ENCODE measurements around the gene ITPK1.

The ITPK1 gene

GRCh38 chr14:92950773-92951172, 165.0 kb downstream of the ITPK1 start:
- H3K9ac ChIP-seq (ENCODE audit: low read length) = no peak overlapping the region
- no peak overlapping the region for H3K14ac ChIP-seq (ENCODE audit: low read length in 2 of 2)
- H3K4me2 ChIP-seq (ENCODE audit: low read length, poor library complexity, severe bottlenecking) = no peak overlapping the region
- no peak overlapping the region for H3K4ac ChIP-seq (ENCODE audit: low read depth in 1 of 2, low read length in 2 of 2)
- H3K36me3 ChIP-seq (ENCODE audit: control insufficient read depth in 1 of 2, insufficient read depth in 2 of 2, low read depth in 1 of 2, low read length in 2 of 2) = peaks cover 11 to 38% of the 10 kb centered on the region in 2 experiments
- H2BK120ac ChIP-seq (ENCODE audit: low read depth, low read length) = no peak overlapping the region
- WGBS = 76% methylated on average over 6 of the region's 6 CpGs
- H3K4me1 ChIP-seq (ENCODE audit: control insufficient read depth, insufficient read depth, low read depth, low read length) = peaks cover 17% of the 10 kb centered on the region
- H3K18ac ChIP-seq (ENCODE audit: low read depth in 1 of 2, low read length in 2 of 2) = no peak overlapping the region
- H4K8ac ChIP-seq (ENCODE audit: low read length) = no peak overlapping the region
- no peaks in the 10 kb centered on the region for H3K9me3 ChIP-seq (ENCODE audit: control insufficient read depth, low read length)
- H2BK15ac ChIP-seq (ENCODE audit: low read depth, poor library complexity, severe bottlenecking) = no peak overlapping the region
- H3K27ac ChIP-seq (ENCODE audit: low read length, poor library complexity, severe bottlenecking) = no peak overlapping the region
- no peak overlapping the region for H2BK12ac ChIP-seq (ENCODE audit: low read length in 2 of 2)
- H2AFZ ChIP-seq (ENCODE audit: low read depth, low read length) = no peak overlapping the region
- H3K79me1 ChIP-seq (replicated peaks; ENCODE audit: low read length, poor library complexity, severe bottlenecking) = no peaks in the 10 kb centered on the region
- H4K91ac ChIP-seq (ENCODE audit: low read length) = no peak overlapping the region
- H3K4me3 ChIP-seq (ENCODE audit: insufficient read depth in 1 of 2, low read depth in 1 of 2, low read length in 2 of 2) = no peak overlapping the region
- no peak overlapping the region for H3K23ac ChIP-seq (ENCODE audit: low read length in 2 of 2)
- no peak overlapping the region for H2BK5ac ChIP-seq (ENCODE audit: low read depth, low read length, poor library complexity, severe bottlenecking)
- H3K27me3 ChIP-seq (ENCODE audit: control insufficient read depth in 1 of 2, insufficient read depth in 1 of 2, low read length in 2 of 2) = no peaks in the 10 kb centered on the region
- no peak for DNase-seq
- H2AK5ac ChIP-seq (ENCODE audit: low read length, severe bottlenecking) = no peak overlapping the region

GRCh38 chr14:92950193-92950540, 165.6 kb downstream of the ITPK1 start:
- Histone ChIP-seq H3K9ac (ENCODE audit: low read length) (no peak overlapping the region), H2AK5ac (ENCODE audit: low read length, severe bottlenecking) (no peak overlapping the region), H2BK15ac (ENCODE audit: low read depth, poor library complexity, severe bottlenecking) (no peak overlapping the region), H4K8ac (ENCODE audit: low read length) (no peak overlapping the region), H3K4me1 (ENCODE audit: control insufficient read depth, insufficient read depth, low read depth, low read length) (peaks cover 17% of the 10 kb centered on the region), H3K18ac (ENCODE audit: low read depth in 1 of 2, low read length in 2 of 2) (no peak overlapping the region), H2BK120ac (ENCODE audit: low read depth, low read length) (no peak overlapping the region), H3K36me3 (ENCODE audit: control insufficient read depth in 1 of 2, insufficient read depth in 2 of 2, low read depth in 1 of 2, low read length in 2 of 2) (peaks cover 15 to 38% of the 10 kb centered on the region in 2 experiments), H2AFZ (ENCODE audit: low read depth, low read length) (no peak overlapping the region), H3K79me1 (replicated peaks; ENCODE audit: low read length, poor library complexity, severe bottlenecking) (no peaks in the 10 kb centered on the region), H3K4ac (ENCODE audit: low read depth in 1 of 2, low read length in 2 of 2) (no peak overlapping the region), H4K91ac (ENCODE audit: low read length) (no peak overlapping the region), H3K27ac (ENCODE audit: low read length, poor library complexity, severe bottlenecking) (no peak overlapping the region), H3K27me3 (ENCODE audit: control insufficient read depth in 1 of 2, insufficient read depth in 1 of 2, low read length in 2 of 2) (no peaks in the 10 kb centered on the region), H3K9me3 (ENCODE audit: control insufficient read depth, low read length) (no peaks in the 10 kb centered on the region), H3K23ac (ENCODE audit: low read length in 2 of 2) (no peak overlapping the region), H3K14ac (ENCODE audit: low read length in 2 of 2) (no peak overlapping the region), H3K4me2 (ENCODE audit: low read length, poor library complexity, severe bottlenecking) (no peak overlapping the region), H2BK5ac (ENCODE audit: low read depth, low read length, poor library complexity, severe bottlenecking) (no peak overlapping the region), H3K4me3 (ENCODE audit: insufficient read depth in 1 of 2, low read depth in 1 of 2, low read length in 2 of 2) (no peak overlapping the region), H2BK12ac (ENCODE audit: low read length in 2 of 2) (no peak overlapping the region)
- no peak for DNase-seq
- 90% methylated on average over 7 of the region's 7 CpGs for WGBS

- Histone ChIP-seq H3K9ac (ENCODE audit: low read length) (no peak overlapping the region), H2BK12ac (ENCODE audit: low read length in 2 of 2) (no peak overlapping the region), H3K4ac (ENCODE audit: low read depth in 1 of 2, low read length in 2 of 2) (no peak overlapping the region), H3K4me2 (ENCODE audit: low read length, poor library complexity, severe bottlenecking) (no peak overlapping the region), H2BK120ac (ENCODE audit: low read depth, low read length) (no peak overlapping the region), H3K79me1 (replicated peaks; ENCODE audit: low read length, poor library complexity, severe bottlenecking) (no peaks in the 10 kb centered on the region), H3K27me3 (ENCODE audit: control insufficient read depth in 1 of 2, insufficient read depth in 1 of 2, low read length in 2 of 2) (no peaks in the 10 kb centered on the region), H2AFZ (ENCODE audit: low read depth, low read length) (no peak overlapping the region), H4K91ac (ENCODE audit: low read length) (no peak overlapping the region), H3K4me3 (ENCODE audit: insufficient read depth in 1 of 2, low read depth in 1 of 2, low read length in 2 of 2) (no peak overlapping the region), H3K36me3 (ENCODE audit: control insufficient read depth in 1 of 2, insufficient read depth in 2 of 2, low read depth in 1 of 2, low read length in 2 of 2) (peaks cover 20 to 38% of the 10 kb centered on the region in 2 experiments), H3K23ac (ENCODE audit: low read length in 2 of 2) (no peak overlapping the region), H3K9me3 (ENCODE audit: control insufficient read depth, low read length) (no peaks in the 10 kb centered on the region), H3K4me1 (ENCODE audit: control insufficient read depth, insufficient read depth, low read depth, low read length) (peaks cover 19% of the 10 kb centered on the region), H2AK5ac (ENCODE audit: low read length, severe bottlenecking) (no peak overlapping the region), H2BK15ac (ENCODE audit: low read depth, poor library complexity, severe bottlenecking) (no peak overlapping the region), H2BK5ac (ENCODE audit: low read depth, low read length, poor library complexity, severe bottlenecking) (no peak overlapping the region), H4K8ac (ENCODE audit: low read length) (no peak overlapping the region), H3K14ac (ENCODE audit: low read length in 2 of 2) (no peak overlapping the region), H3K18ac (ENCODE audit: low read depth in 1 of 2, low read length in 2 of 2) (no peak overlapping the region), H3K27ac (ENCODE audit: low read length, poor library complexity, severe bottlenecking) (no peak overlapping the region)
- WGBS = 93% methylated on average over 24 of the region's 24 CpGs
- DNase-seq = no peak
Observed at GRCh38 chr14:92949496-92950192, 166.1 kb downstream of the ITPK1 start.

GRCh38 chr14:92948647-92949046, 167.1 kb downstream of the ITPK1 start:
- H3K4me1 ChIP-seq (ENCODE audit: control insufficient read depth, insufficient read depth, low read depth, low read length) = peaks cover 19% of the 10 kb centered on the region

More at GRCh38 chr14:92948647-92949046, 167.1 kb downstream of the ITPK1 start:
- Histone ChIP-seq H3K4me3 (ENCODE audit: insufficient read depth in 1 of 2, low read depth in 1 of 2, low read length in 2 of 2) (no peak overlapping the region), H3K27ac (ENCODE audit: low read length, poor library complexity, severe bottlenecking) (no peak overlapping the region), H4K8ac (ENCODE audit: low read length) (no peak overlapping the region), H3K79me1 (replicated peaks; ENCODE audit: low read length, poor library complexity, severe bottlenecking) (no peaks in the 10 kb centered on the region), H3K4ac (ENCODE audit: low read depth in 1 of 2, low read length in 2 of 2) (no peak overlapping the region), H4K91ac (ENCODE audit: low read length) (no peak overlapping the region), H2AFZ (ENCODE audit: low read depth, low read length) (no peak overlapping the region), H3K27me3 (ENCODE audit: control insufficient read depth in 1 of 2, insufficient read depth in 1 of 2, low read length in 2 of 2) (no peaks in the 10 kb centered on the region), H2BK120ac (ENCODE audit: low read depth, low read length) (no peak overlapping the region), H3K14ac (ENCODE audit: low read length in 2 of 2) (no peak overlapping the region), H3K9ac (ENCODE audit: low read length) (no peak overlapping the region), H3K18ac (ENCODE audit: low read depth in 1 of 2, low read length in 2 of 2) (no peak overlapping the region), H3K4me2 (ENCODE audit: low read length, poor library complexity, severe bottlenecking) (no peak overlapping the region), H2AK5ac (ENCODE audit: low read length, severe bottlenecking) (no peak overlapping the region), H2BK5ac (ENCODE audit: low read depth, low read length, poor library complexity, severe bottlenecking) (no peak overlapping the region), H2BK15ac (ENCODE audit: low read depth, poor library complexity, severe bottlenecking) (no peak overlapping the region), H3K36me3 (ENCODE audit: control insufficient read depth in 1 of 2, insufficient read depth in 2 of 2, low read depth in 1 of 2, low read length in 2 of 2) (peaks cover 24 to 38% of the 10 kb centered on the region in 2 experiments), H3K23ac (ENCODE audit: low read length in 2 of 2) (no peak overlapping the region), H3K9me3 (ENCODE audit: control insufficient read depth, low read length) (no peaks in the 10 kb centered on the region), H2BK12ac (ENCODE audit: low read length in 2 of 2) (no peak overlapping the region)
- 95% methylated on average over 20 of the region's 22 CpGs for WGBS
- no peak for DNase-seq

All from mesenchymal stem cell (in vitro differentiated cells and primary cell).